ENCODE results near the gene MRGPRD. TPM values are rescaled to one million over a fixed set of nuclear protein-coding genes. Genes with fewer than 3 reads are reported as not detected.

MRGPRD gene
- total and polyA plus RNA-seq, 10 of the 15 experiments (the other 5 are each of a cell fraction or from before 2014, with no cell fraction given) = not detected

DNA sequence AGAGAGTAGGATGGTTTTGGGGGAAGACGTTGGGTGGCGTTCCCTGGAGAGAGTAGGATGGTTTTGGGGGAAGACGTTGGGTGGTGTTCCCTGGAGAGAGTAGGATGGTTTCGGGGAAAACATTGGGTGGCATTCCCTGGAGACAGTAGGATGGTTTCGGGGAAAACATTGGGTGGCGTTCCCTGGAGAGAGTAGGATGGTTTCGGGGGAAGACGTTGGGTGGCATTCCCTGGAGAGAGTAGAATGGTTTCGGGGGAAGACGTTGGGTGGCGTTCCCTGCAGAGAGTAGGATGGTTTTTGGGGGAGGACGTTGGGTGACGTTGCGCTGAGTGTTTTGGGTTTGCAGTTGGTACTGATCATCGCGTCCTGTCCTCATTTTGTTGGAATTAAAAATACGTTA is 48.9 kb downstream of the MRGPRD start:
- in situ Hi-C loops (cut with MboI) = no loop called here
- no TSS peak for BruUV-seq (replicated peaks)
- Histone ChIP-seq H3K27ac (ENCODE audit: control insufficient read depth, insufficient read depth) (no peak overlapping the region), H3K9me3 (replicated peaks; ENCODE audit: control insufficient read depth, insufficient read depth, low read length) (no peaks in the 10 kb centered on the region), H3K9ac (ENCODE audit: control insufficient read depth, insufficient read depth, low read length) (no peak overlapping the region), H2AFZ (ENCODE audit: control insufficient read depth, low read depth, low read length) (no peak overlapping the region), H3K4me3 (no peak overlapping the region), H3K4me2 (ENCODE audit: control insufficient read depth, insufficient read depth) (no peak overlapping the region), H3K4me1 (ENCODE audit: control insufficient read depth, insufficient read depth, low read length) (peaks cover 9% of the 10 kb centered on the region), H3K27me3 (replicated peaks in 1 of 2; ENCODE audit: control insufficient read depth in 2 of 2, insufficient read depth in 2 of 2, low read length in 1 of 2) (no peaks in the 10 kb centered on the region), H3K79me2 (ENCODE audit: control insufficient read depth, insufficient read depth, low read length) (no peaks in the 10 kb centered on the region), H4K20me1 (ENCODE audit: control insufficient read depth, insufficient read depth) (no peaks in the 10 kb centered on the region), H3K36me3 (ENCODE audit: control insufficient read depth in 2 of 2, insufficient read depth in 2 of 2, low read length in 1 of 2) (peaks cover 5 to 30% of the 10 kb centered on the region in 2 experiments; a peak in 3 of 4 replicates)
- FAIRE-seq (no peak), ATAC-seq (no peak), DNase-seq (ENCODE audit: low read depth, low spot score) (no peak)
- TF ChIP-seq KDM1A (IDR thresholded peaks at IDR 0.05; ENCODE audit: borderline replicate concordance) (no peak), RAD51 (IDR thresholded peaks at IDR 0.05) (no peak)
- SMC1A ChIA-PET (ENCODE audit: uncharacterized antibody, unreplicated experiment) = no interaction called here
- intact Hi-C loops (cut with micrococcal nuclease; ENCODE audit: unreplicated experiment) = no loop called here
- POLR2A ChIA-PET = no interaction called here
- CTCF ChIA-PET = no interaction called here
- RAD21 ChIA-PET (ENCODE audit: unreplicated experiment) = no interaction called here
- whole genome bisulfite sequencing (ENCODE audit: insufficient coverage, insufficient replicate concordance, low lambda C conversion rate, missing lambda C conversion rate) = 88% methylated on average over 17 of the region's 17 CpGs

DNA sequence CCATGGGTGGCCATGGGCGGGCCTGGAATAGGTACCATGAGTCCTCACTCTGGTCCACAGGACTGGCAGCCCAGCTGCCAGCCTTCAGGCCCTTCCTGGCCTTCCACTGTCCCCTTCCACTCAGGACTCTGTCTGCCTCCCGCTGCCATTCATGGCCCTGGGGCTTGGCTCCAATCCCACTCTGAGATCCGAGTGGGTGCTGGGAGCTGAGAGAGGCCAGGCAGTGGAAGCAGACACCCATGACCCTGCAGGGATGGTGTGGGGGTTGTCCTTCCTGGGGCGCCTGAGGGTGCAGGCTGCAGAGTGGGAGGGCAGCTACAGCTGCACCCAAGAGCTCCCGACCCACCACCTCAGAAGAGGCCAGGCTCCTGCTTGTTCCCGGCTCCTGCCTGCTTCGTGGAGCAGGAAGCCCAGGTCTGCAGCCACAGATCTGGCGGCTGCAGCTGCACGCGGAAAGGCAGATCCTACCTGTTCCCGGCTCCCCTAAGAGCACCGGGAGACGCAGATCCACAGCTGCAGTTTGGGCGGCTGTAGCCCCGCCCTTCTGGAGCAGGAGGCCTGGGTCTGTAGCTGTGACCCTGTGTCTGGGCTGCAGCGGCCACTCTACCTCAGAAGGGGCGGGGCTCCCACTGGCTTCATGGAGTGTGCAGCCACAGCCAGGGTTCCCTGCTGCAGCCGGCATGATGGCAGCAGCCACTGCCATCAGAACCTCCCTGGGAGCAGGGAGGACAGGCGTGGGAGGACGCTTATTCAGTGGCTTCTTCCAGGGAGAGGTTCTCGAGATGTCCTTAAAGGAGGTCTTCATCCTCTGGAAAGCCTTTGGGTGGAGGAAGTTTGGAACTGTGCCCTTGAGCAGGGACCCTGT is 49.6 kb downstream of the MRGPRD start:
- Histone ChIP-seq H3K4me3 (no peak overlapping the region), H3K79me2 (ENCODE audit: control insufficient read depth, insufficient read depth, low read length) (no peaks in the 10 kb centered on the region), H3K4me1 (ENCODE audit: control insufficient read depth, insufficient read depth, low read length) (peaks cover 11% of the 10 kb centered on the region), H3K27me3 (replicated peaks in 1 of 2; ENCODE audit: control insufficient read depth in 2 of 2, insufficient read depth in 2 of 2, low read length in 1 of 2) (no peaks in the 10 kb centered on the region), H3K36me3 (ENCODE audit: control insufficient read depth in 2 of 2, insufficient read depth in 2 of 2, low read length in 1 of 2) (peaks cover 5 to 24% of the 10 kb centered on the region in 2 experiments; a peak in 3 of 4 replicates), H3K27ac (ENCODE audit: control insufficient read depth, insufficient read depth) (no peak overlapping the region), H2AFZ (ENCODE audit: control insufficient read depth, low read depth, low read length) (no peak overlapping the region), H3K9ac (ENCODE audit: control insufficient read depth, insufficient read depth, low read length) (no peak overlapping the region), H3K9me3 (replicated peaks; ENCODE audit: control insufficient read depth, insufficient read depth, low read length) (no peaks in the 10 kb centered on the region; the same call in 1 of the 3 replicates), H3K4me2 (ENCODE audit: control insufficient read depth, insufficient read depth) (no peak overlapping the region), H4K20me1 (ENCODE audit: control insufficient read depth, insufficient read depth) (no peaks in the 10 kb centered on the region)
- ChIA-PET POLR2A (no interaction called here), SMC1A (ENCODE audit: uncharacterized antibody, unreplicated experiment) (no interaction called here), RAD21 (ENCODE audit: unreplicated experiment) (no interaction called here), CTCF (no interaction called here)
- WGBS (ENCODE audit: insufficient coverage, insufficient replicate concordance, low lambda C conversion rate, missing lambda C conversion rate) = 88% methylated on average over 21 of the region's 21 CpGs
- no peak for ATAC-seq
- intact Hi-C loops (cut with micrococcal nuclease; ENCODE audit: unreplicated experiment) = no loop called here
- DNase-seq (ENCODE audit: low read depth, low spot score) = no peak
- no TSS peak for BruUV-seq (replicated peaks)
- in situ Hi-C loops (cut with MboI) = no loop called here
- FAIRE-seq = no peak
- TF ChIP-seq GABPA (IDR thresholded peaks at IDR 0.05; ENCODE audit: low read depth) (no peak), ESRRA (IDR thresholded peaks at IDR 0.05; ENCODE audit: low read length) (no peak), WRNIP1 (IDR thresholded peaks at IDR 0.05; ENCODE audit: borderline replicate concordance, low read depth, low read length) (no peak), NFIC (IDR thresholded peaks at IDR 0.05; ENCODE audit: low read depth, low read length) (no peak), SP1 (IDR thresholded peaks at IDR 0.05; ENCODE audit: low read depth, low read length) (no peak), HCFC1 (IDR thresholded peaks at IDR 0.05; ENCODE audit: low read length) (no peak), POLR2AphosphoS5 (IDR thresholded peaks at IDR 0.05; ENCODE audit: low read length) (no peak), EED (IDR thresholded peaks at IDR 0.05; ENCODE audit: low read depth) (no peak), MTA3 (IDR thresholded peaks at IDR 0.05; ENCODE audit: borderline replicate concordance, low read length) (no peak)
- TF ChIP-seq, protein P1, sequence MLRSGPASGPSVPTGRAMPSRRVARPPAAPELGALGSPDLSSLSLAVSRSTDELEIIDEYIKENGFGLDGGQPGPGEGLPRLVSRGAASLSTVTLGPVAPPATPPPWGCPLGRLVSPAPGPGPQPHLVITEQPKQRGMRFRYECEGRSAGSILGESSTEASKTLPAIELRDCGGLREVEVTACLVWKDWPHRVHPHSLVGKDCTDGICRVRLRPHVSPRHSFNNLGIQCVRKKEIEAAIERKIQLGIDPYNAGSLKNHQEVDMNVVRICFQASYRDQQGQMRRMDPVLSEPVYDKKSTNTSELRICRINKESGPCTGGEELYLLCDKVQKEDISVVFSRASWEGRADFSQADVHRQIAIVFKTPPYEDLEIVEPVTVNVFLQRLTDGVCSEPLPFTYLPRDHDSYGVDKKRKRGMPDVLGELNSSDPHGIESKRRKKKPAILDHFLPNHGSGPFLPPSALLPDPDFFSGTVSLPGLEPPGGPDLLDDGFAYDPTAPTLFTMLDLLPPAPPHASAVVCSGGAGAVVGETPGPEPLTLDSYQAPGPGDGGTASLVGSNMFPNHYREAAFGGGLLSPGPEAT (IDR thresholded peaks at IDR 0.05; ENCODE audit: low read depth) = no peak

All from GM12878 (cell line).